ENCODE data around the gene CTCF. TPM values are rescaled to one million over a fixed set of nuclear protein-coding genes. Genes with fewer than 3 reads are reported as not detected.
A peak's percentile ranks its signal among the peaks of the same experiment; 100 is the strongest.

The CTCF gene
- total and polyA plus RNA-seq, 7 experiments from 2014 or later, result 49.8 to 78.6 (median 59.8) TPM

GRCh38 chr16:67555795-67556212, 6.5 kb upstream of the CTCF start:
- H3K4me3 Mint-ChIP-seq, result peak overlapping the region; percentile 13 to 81 (median 60)
- Histone ChIP-seq H3K36me3 (ENCODE audit: control insufficient read depth in 2 of 3, insufficient read depth in 3 of 3, low read length in 3 of 3) (no peaks in the 10 kb centered on the region), H3K4me3 (ENCODE audit: low read length) (peak overlapping the region; percentile 19), H3K4me1 (ENCODE audit: control insufficient read depth in 2 of 2, insufficient read depth in 2 of 2, low read length in 2 of 2) (peaks cover 18 to 52% of the 10 kb centered on the region in 2 donors), H3K27ac (ENCODE audit: low read depth, low read length) (peak overlapping the region; percentile 52), H3K9me3 (ENCODE audit: control insufficient read depth in 2 of 3, low read length in 3 of 3) (no peaks in the 10 kb centered on the region), H3K27me3 (ENCODE audit: control insufficient read depth in 2 of 2, insufficient read depth in 2 of 2, low read length in 2 of 2) (no peaks in the 10 kb centered on the region)
- H3K27ac Mint-ChIP-seq, result peak overlapping the region; percentile 75 to 99 (median 92)
- H3K27me3 Mint-ChIP-seq, result no peaks in the 10 kb centered on the region
- peaks cover 0 to 15% (median 12%) of the 10 kb centered on the region in 5 donors for H3K36me3 Mint-ChIP-seq
- ChIA-PET POLR2A (interaction anchor here (0.8 to 20.8 kb wide), 12 partner anchors 3 to 380 kb away, joined by 3 to 581 read pairs (median 4); partner anchors contain the start of genes ACD, CARMIL2 and CTCF), CTCF (interaction anchor here (1.1 to 11.9 kb wide), 6 partner anchors 8 to 117 kb away, joined by 3 to 256 read pairs (median 8); partner anchors contain the start of gene CARMIL2)
- intact Hi-C loops (cut with micrococcal nuclease), result no loop called here
- peaks cover 27 to 71% (median 54%) of the 10 kb centered on the region in 7 donors for H3K4me1 Mint-ChIP-seq
- peak; percentile 89 for ATAC-seq
- no peaks in the 10 kb centered on the region for H3K9me3 Mint-ChIP-seq
- DNase-seq, result peak in 7 of 9 donors; percentile 34 to 63 (median 50)

GRCh38 chr16:67558859-67559258, 3.5 kb upstream of the CTCF start:
- CTCF ChIA-PET, result interaction anchor here (0.6 to 11.9 kb wide), 7 partner anchors 9 to 109 kb away, joined by 3 to 256 read pairs (median 4); partner anchors contain the start of gene CARMIL2
- POLR2A ChIA-PET, result interaction anchor here (1.0 to 14.0 kb wide), 3 partner anchors 13 to 101 kb away, joined by 3 to 581 read pairs (median 3); partner anchors contain the start of gene ACD
- Mint-ChIP-seq H3K4me1 (peaks cover 26 to 63% (median 47%) of the 10 kb centered on the region in 7 donors), H3K4me3 (peak overlapping the region in 1 of 10 donors; percentile 12), H3K27me3 (no peaks in the 10 kb centered on the region), H3K36me3 (peaks cover 0 to 15% (median 11%) of the 10 kb centered on the region in 5 donors), H3K9me3 (no peaks in the 10 kb centered on the region), H3K27ac (peak overlapping the region in 1 of 9 donors; percentile 68)
- ATAC-seq (no peak), DNase-seq (no peak)
- Histone ChIP-seq H3K9me3 (ENCODE audit: control insufficient read depth in 2 of 3, low read length in 3 of 3) (no peaks in the 10 kb centered on the region), H3K4me1 (ENCODE audit: control insufficient read depth in 2 of 2, insufficient read depth in 2 of 2, low read length in 2 of 2) (peaks cover 27 to 39% of the 10 kb centered on the region in 2 donors), H3K27me3 (ENCODE audit: control insufficient read depth in 2 of 2, insufficient read depth in 2 of 2, low read length in 2 of 2) (no peaks in the 10 kb centered on the region), H3K4me3 (ENCODE audit: low read length) (no peak overlapping the region), H3K27ac (ENCODE audit: low read depth, low read length) (no peak overlapping the region), H3K36me3 (ENCODE audit: control insufficient read depth in 2 of 3, insufficient read depth in 3 of 3, low read length in 3 of 3) (peaks cover 0 to 5% (median 0%) of the 10 kb centered on the region in 3 experiments)
- intact Hi-C loops (cut with micrococcal nuclease), result no loop called here

DNA sequence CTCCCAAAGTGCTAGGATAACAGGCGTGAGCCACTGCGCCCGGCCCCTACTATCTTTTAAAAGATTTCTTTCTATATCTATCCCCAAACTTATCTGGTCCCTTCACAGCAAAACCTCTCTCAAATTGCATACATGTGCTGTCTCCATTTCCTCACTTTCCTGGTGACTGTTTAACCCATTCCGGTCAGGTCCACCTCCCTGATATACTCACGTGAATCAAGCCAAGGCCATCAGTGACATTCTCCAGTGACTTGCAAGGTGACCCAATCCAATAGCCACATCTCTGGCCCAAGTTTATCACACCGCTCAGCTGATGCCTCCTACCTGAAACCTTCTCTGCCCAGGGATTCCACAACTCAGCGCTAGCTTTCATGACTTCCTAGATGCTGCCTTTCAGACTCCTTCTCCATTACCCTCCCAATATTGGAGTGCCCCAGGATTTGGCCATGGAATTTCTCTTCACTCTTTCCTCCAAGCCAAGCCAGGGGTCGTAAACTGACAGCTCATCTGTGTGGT, 1.4 kb upstream of the CTCF start:
- peaks cover 39 to 45% of the 10 kb centered on the region in 2 donors for H3K4me1 ChIP-seq (ENCODE audit: control insufficient read depth in 2 of 2, insufficient read depth in 2 of 2, low read length in 2 of 2)
- peak overlapping the region; percentile 98 for H3K27ac ChIP-seq (ENCODE audit: low read depth, low read length)
- H3K27me3 ChIP-seq (ENCODE audit: control insufficient read depth in 2 of 2, insufficient read depth in 2 of 2, low read length in 2 of 2), result no peaks in the 10 kb centered on the region
- CTCF ChIA-PET, result interaction anchor here (1.0 to 11.9 kb wide), 6 partner anchors 10 to 84 kb away, joined by 3 to 256 read pairs (median 16); partner anchors contain the start of gene CARMIL2
- H3K27ac Mint-ChIP-seq, result peak overlapping the region; percentile 90 to 99 (median 96)
- POLR2A ChIA-PET, result interaction anchor here (0.6 to 14.0 kb wide), 11 partner anchors 15 to 323 kb away, joined by 3 to 581 read pairs (median 11); partner anchors contain the start of genes ACD, ATP6V0D1, C16orf86 and CARMIL2
- peak overlapping the region; percentile 72 for H3K4me3 ChIP-seq (ENCODE audit: low read length)
- peaks cover 0 to 9% (median 8%) of the 10 kb centered on the region in 5 donors for H3K36me3 Mint-ChIP-seq
- peak overlapping the region; percentile 85 to 93 (median 90) for H3K4me3 Mint-ChIP-seq
- H3K27me3 Mint-ChIP-seq, result no peaks in the 10 kb centered on the region
- peaks cover 29 to 65% (median 47%) of the 10 kb centered on the region in 7 donors for H3K4me1 Mint-ChIP-seq
- peaks cover 0 to 5% (median 0%) of the 10 kb centered on the region in 3 experiments for H3K36me3 ChIP-seq (ENCODE audit: control insufficient read depth in 2 of 3, insufficient read depth in 3 of 3, low read length in 3 of 3)
- intact Hi-C loops (cut with micrococcal nuclease), result loop anchor here (5.0 to 10.0 kb wide), 6 partner anchors 334 to 1281 kb away; partner anchors contain the start of genes NFATC3 (in 1 of the 2), PRMT7 (in 1 of the 2), PSMB10 (in 1 of the 2) and SLC7A6OS (in 1 of the 2)
- H3K9me3 ChIP-seq (ENCODE audit: control insufficient read depth in 2 of 3, low read length in 3 of 3), result no peaks in the 10 kb centered on the region
- ATAC-seq (no peak), DNase-seq (no peak)
- H3K9me3 Mint-ChIP-seq, result no peaks in the 10 kb centered on the region

GRCh38 chr16:67561501-67561823, 864 bp upstream of the CTCF start:
- Histone ChIP-seq H3K9me3 (ENCODE audit: control insufficient read depth in 2 of 3, low read length in 3 of 3) (no peaks in the 10 kb centered on the region), H3K27ac (ENCODE audit: low read depth, low read length) (peak overlapping the region; percentile 98), H3K36me3 (ENCODE audit: control insufficient read depth in 2 of 3, insufficient read depth in 3 of 3, low read length in 3 of 3) (peaks cover 0 to 5% (median 0%) of the 10 kb centered on the region in 3 experiments), H3K27me3 (ENCODE audit: control insufficient read depth in 2 of 2, insufficient read depth in 2 of 2, low read length in 2 of 2) (no peaks in the 10 kb centered on the region), H3K4me3 (ENCODE audit: low read length) (peak overlapping the region; percentile 72), H3K4me1 (ENCODE audit: control insufficient read depth in 2 of 2, insufficient read depth in 2 of 2, low read length in 2 of 2) (peaks cover 35 to 40% of the 10 kb centered on the region in 2 donors)
- POLR2A ChIA-PET, result interaction anchor here (0.6 to 14.0 kb wide), 15 partner anchors 11 to 444 kb away, joined by 3 to 581 read pairs (median 7); partner anchors contain the start of genes ACD, ATP6V0D1, C16orf86 and CARMIL2
- CTCF ChIA-PET, result interaction anchor here (0.8 to 11.9 kb wide), 9 partner anchors 11 to 99 kb away, joined by 3 to 256 read pairs (median 6); partner anchors contain the start of genes ACD, CARMIL2 and PARD6A
- peaks cover 25 to 63% (median 44%) of the 10 kb centered on the region in 7 donors for H3K4me1 Mint-ChIP-seq
- intact Hi-C loops (cut with micrococcal nuclease), result loop anchor here (5.0 to 10.0 kb wide), 6 partner anchors 334 to 1281 kb away; partner anchors contain the start of genes NFATC3 (in 1 of the 2), PRMT7 (in 1 of the 2), PSMB10 (in 1 of the 2) and SLC7A6OS (in 1 of the 2)
- peak overlapping the region; percentile 85 to 93 (median 90) for H3K4me3 Mint-ChIP-seq
- ATAC-seq, result no peak
- peaks cover 0 to 9% (median 6%) of the 10 kb centered on the region in 5 donors for H3K36me3 Mint-ChIP-seq
- H3K27me3 Mint-ChIP-seq, result no peaks in the 10 kb centered on the region
- H3K9me3 Mint-ChIP-seq, result no peaks in the 10 kb centered on the region
- peak overlapping the region; percentile 90 to 99 (median 96) for H3K27ac Mint-ChIP-seq
- no peak for DNase-seq

DNA sequence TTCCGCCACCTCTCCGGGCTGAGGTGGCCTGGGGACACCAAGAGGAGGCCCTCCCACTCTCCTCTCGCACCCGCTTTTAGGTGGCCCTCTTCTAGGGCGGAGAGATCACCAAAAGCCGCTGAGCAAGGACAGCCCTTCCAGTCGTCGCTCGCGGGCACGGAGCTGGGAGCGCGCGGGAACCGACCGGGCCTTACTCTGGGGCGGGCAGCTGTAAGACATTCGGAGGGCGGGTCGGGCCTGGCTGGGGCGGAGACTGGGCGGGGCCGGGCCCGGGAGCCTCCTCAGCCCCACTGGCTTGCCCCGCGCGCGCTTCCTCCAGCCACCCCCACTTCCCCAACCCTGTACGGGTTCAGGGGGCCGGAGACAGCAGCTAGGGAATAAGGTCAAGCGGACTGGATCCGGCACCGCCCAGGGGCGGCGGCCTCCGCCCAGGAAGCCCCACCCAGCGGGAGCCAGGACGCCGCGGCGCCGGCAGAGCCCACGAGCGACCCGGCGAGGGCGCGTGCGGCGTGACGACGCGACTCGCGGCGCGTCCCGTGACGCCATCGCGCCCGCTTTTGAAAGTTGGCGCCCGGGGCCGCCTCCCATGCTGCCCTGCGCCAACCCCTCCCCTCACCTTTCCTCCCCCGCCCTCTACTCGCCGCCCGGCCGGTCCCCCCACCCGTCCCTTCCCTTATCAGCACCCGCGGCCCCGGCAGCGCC, 351 bp upstream of the CTCF start:
- CTCF ChIA-PET, result interaction anchor here (0.8 to 11.9 kb wide), 17 partner anchors 11 to 152 kb away, joined by 3 to 256 read pairs (median 3); partner anchors contain the start of genes ACD, CARMIL2, PARD6A and RIPOR1
- H3K36me3 Mint-ChIP-seq, result peaks cover 0 to 9% (median 6%) of the 10 kb centered on the region in 5 donors
- Histone ChIP-seq H3K36me3 (ENCODE audit: control insufficient read depth in 2 of 3, insufficient read depth in 3 of 3, low read length in 3 of 3) (peaks cover 0 to 5% (median 0%) of the 10 kb centered on the region in 3 experiments), H3K9me3 (ENCODE audit: control insufficient read depth in 2 of 3, low read length in 3 of 3) (no peaks in the 10 kb centered on the region), H3K4me3 (ENCODE audit: low read length) (peak overlapping the region; percentile 72), H3K27ac (ENCODE audit: low read depth, low read length) (peak overlapping the region; percentile 98), H3K4me1 (ENCODE audit: control insufficient read depth in 2 of 2, insufficient read depth in 2 of 2, low read length in 2 of 2) (peaks cover 30 to 36% of the 10 kb centered on the region in 2 donors), H3K27me3 (ENCODE audit: control insufficient read depth in 2 of 2, insufficient read depth in 2 of 2, low read length in 2 of 2) (no peaks in the 10 kb centered on the region)
- H3K4me1 Mint-ChIP-seq, result peaks cover 28 to 64% (median 46%) of the 10 kb centered on the region in 7 donors
- H3K9me3 Mint-ChIP-seq, result no peaks in the 10 kb centered on the region
- ATAC-seq (peak; percentile 86), DNase-seq (peak; percentile 93 to 98 (median 96))
- intact Hi-C loops (cut with micrococcal nuclease), result loop anchor here (1.0 to 10.0 kb wide), 22 partner anchors 15 to 1280 kb away; partner anchors contain the start of genes ACD (in 2 of the 2), ATP6V0D1 (in 2 of the 2), NFATC3 (in 2 of the 2) and NUTF2 (in 2 of the 2)
- peak overlapping the region; percentile 85 to 93 (median 90) for H3K4me3 Mint-ChIP-seq
- POLR2A ChIA-PET, result interaction anchor here (0.8 to 14.0 kb wide), 17 partner anchors 10 to 444 kb away, joined by 3 to 581 read pairs (median 5); partner anchors contain the start of genes ACD, ATP6V0D1, C16orf86 and CARMIL2
- H3K27me3 Mint-ChIP-seq, result no peaks in the 10 kb centered on the region
- peak overlapping the region; percentile 90 to 99 (median 96) for H3K27ac Mint-ChIP-seq

Data from naive thymus-derived CD4-positive, alpha-beta T cell (primary cell).